ENCODE results near the gene NOXRED1. TPM values are rescaled to one million over a fixed set of nuclear protein-coding genes. Genes with fewer than 3 reads are reported as not detected.

Gene NOXRED1
- total RNA-seq, 1 experiment from 2014 or later = 2.0 TPM

- Histone ChIP-seq H3K9me2 (ENCODE audit: insufficient read depth) (no peaks in the 10 kb centered on the region), H3K4me3 (peak overlapping the region; percentile 82; the same call in 1 of the 2 replicates), H3K27me3 (ENCODE audit: insufficient read depth, low read depth) (no peaks in the 10 kb centered on the region), H3K4me2 (peak overlapping the region; percentile 88), H3F3A (ENCODE audit: insufficient read depth, low read depth) (no peaks in the 10 kb centered on the region; the same call in none of the 2 replicates), H3K27ac (no peak overlapping the region), H3K36me3 (ENCODE audit: low read depth) (no peaks in the 10 kb centered on the region), H3K79me2 (ENCODE audit: low read depth) (peaks cover 28% of the 10 kb centered on the region), H3K9me3 (ENCODE audit: insufficient read depth, low read depth) (no peaks in the 10 kb centered on the region), H2AFZ (no peak overlapping the region), H4K20me1 (ENCODE audit: insufficient read depth) (no peaks in the 10 kb centered on the region), H3K4me1 (replicated peaks; ENCODE audit: insufficient read depth) (peaks cover 19% of the 10 kb centered on the region)
- intact Hi-C loops (cut with micrococcal nuclease; ENCODE audit: unreplicated experiment) = no loop called here
- TF ChIP-seq EZH2 (IDR thresholded peaks at IDR 0.05; ENCODE audit: low read depth) (no peak), CTCF (conservative IDR thresholded peaks at IDR 0.05) (no peak)
- BruUV-seq (replicated peaks) = no TSS peak
- ChIA-PET CTCF (no interaction called here), POLR2A (ENCODE audit: unreplicated experiment) (interaction anchor here (0.5 to 1.0 kb wide), 4 partner anchors 14 to 149 kb away, joined by 3 to 19 read pairs (median 4); no protein-coding TSS in a partner anchor)
- no peak for DNase-seq
Observed at GRCh38 chr14:77375164-77375950, 48.0 kb downstream of the NOXRED1 start.

- H2AFZ ChIP-seq = no peak overlapping the region
- H3K4me3 ChIP-seq = no peak overlapping the region
- TF ChIP-seq EZH2 (IDR thresholded peaks at IDR 0.05; ENCODE audit: low read depth) = no peak
- TF ChIP-seq CTCF (conservative IDR thresholded peaks at IDR 0.05) = no peak
- DNase-seq = no peak
- H3F3A ChIP-seq (ENCODE audit: insufficient read depth, low read depth) = no peaks in the 10 kb centered on the region; the same call in 1 of the 2 replicates
- CTCF ChIA-PET = interaction anchor here (0.5 kb wide), 1 partner anchor 241 kb away, joined by 3 read pairs; no protein-coding TSS in a partner anchor
- intact Hi-C loops (cut with micrococcal nuclease; ENCODE audit: unreplicated experiment) = no loop called here
- no peak overlapping the region for H3K27ac ChIP-seq
- no peaks in the 10 kb centered on the region for H4K20me1 ChIP-seq (ENCODE audit: insufficient read depth)
- peaks cover 11% of the 10 kb centered on the region for H3K4me1 ChIP-seq (replicated peaks; ENCODE audit: insufficient read depth)
- H3K4me2 ChIP-seq = no peak overlapping the region
- BruUV-seq (replicated peaks) = no TSS peak
- H3K9me2 ChIP-seq (ENCODE audit: insufficient read depth) = no peaks in the 10 kb centered on the region
- H3K36me3 ChIP-seq (ENCODE audit: low read depth) = no peaks in the 10 kb centered on the region
- peaks cover 28% of the 10 kb centered on the region for H3K79me2 ChIP-seq (ENCODE audit: low read depth)
- POLR2A ChIA-PET (ENCODE audit: unreplicated experiment) = no interaction called here
- H3K27me3 ChIP-seq (ENCODE audit: insufficient read depth, low read depth) = no peaks in the 10 kb centered on the region
- H3K9me3 ChIP-seq (ENCODE audit: insufficient read depth, low read depth) = no peaks in the 10 kb centered on the region
Observed at GRCh38 chr14:77372304-77372841, 51.0 kb downstream of the NOXRED1 start.

- H3K79me2 ChIP-seq (ENCODE audit: low read depth) = 0 out of 2 replicates have a peak, but pooled peaks cover 8% of the 10 kb centered on the region
- CTCF ChIA-PET = no interaction called here
- no peak overlapping the region for H2AFZ ChIP-seq
- H4K20me1 ChIP-seq (ENCODE audit: insufficient read depth) = peaks cover 8% of the 10 kb centered on the region; the same call in 1 of the 2 replicates
- POLR2A ChIA-PET (ENCODE audit: unreplicated experiment) = no interaction called here
- no peaks in the 10 kb centered on the region; the same call in 1 of the 2 replicates for H3F3A ChIP-seq (ENCODE audit: insufficient read depth, low read depth)
- H3K9me2 ChIP-seq (ENCODE audit: insufficient read depth) = no peaks in the 10 kb centered on the region
- no peaks in the 10 kb centered on the region for H3K27me3 ChIP-seq (ENCODE audit: insufficient read depth, low read depth)
- no peak overlapping the region for H3K4me3 ChIP-seq
- no peaks in the 10 kb centered on the region for H3K9me3 ChIP-seq (ENCODE audit: insufficient read depth, low read depth)
- TF ChIP-seq CTCF (conservative IDR thresholded peaks at IDR 0.05) (no peak), EZH2 (IDR thresholded peaks at IDR 0.05; ENCODE audit: low read depth) (no peak)
- H3K4me2 ChIP-seq = no peak overlapping the region
- no peak overlapping the region for H3K27ac ChIP-seq
- H3K36me3 ChIP-seq (ENCODE audit: low read depth) = no peaks in the 10 kb centered on the region
- BruUV-seq (replicated peaks) = no TSS peak
- DNase-seq = no peak
- no peaks in the 10 kb centered on the region for H3K4me1 ChIP-seq (replicated peaks; ENCODE audit: insufficient read depth)
- intact Hi-C loops (cut with micrococcal nuclease; ENCODE audit: unreplicated experiment) = no loop called here
Observed at GRCh38 chr14:77369285-77369684, 54.0 kb downstream of the NOXRED1 start.

Data from PC-9 (cell line).